ENCODE data around the gene CARD19.

DNA sequence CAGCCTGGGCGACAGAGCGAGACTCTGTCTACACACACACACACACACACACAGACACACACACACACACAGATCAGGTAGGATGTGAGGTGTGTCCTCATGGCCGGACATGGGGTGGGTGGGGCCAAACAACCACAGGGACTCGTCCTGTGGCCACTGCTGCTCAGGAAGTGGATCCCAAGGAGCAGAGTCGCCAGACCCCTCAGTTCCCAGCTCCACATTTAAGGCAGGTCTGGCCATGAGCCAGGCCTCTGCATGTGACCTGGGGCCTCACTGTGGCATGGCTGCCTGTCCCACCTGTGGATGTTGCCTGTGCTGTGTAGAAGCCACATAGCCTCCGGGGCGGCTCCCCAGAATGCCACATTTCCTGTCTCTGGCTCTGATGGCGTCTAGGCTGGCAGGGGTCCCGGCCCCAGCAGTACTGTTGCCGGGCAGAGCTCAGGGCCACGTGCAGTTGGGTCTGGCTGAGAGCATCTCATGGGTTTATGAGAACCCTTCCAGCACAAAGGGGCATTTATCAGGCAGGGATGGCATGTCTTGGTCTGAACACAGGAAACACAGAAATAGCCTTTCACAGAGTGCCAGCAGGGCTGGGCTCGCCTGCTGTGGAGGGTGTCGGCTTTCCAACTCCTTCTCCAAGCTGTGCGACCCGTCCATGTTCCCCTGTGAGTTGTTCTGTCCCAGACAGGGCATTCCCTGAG is 48.0 kb downstream of the CARD19 start:
- TF ChIP-seq, protein P1, sequence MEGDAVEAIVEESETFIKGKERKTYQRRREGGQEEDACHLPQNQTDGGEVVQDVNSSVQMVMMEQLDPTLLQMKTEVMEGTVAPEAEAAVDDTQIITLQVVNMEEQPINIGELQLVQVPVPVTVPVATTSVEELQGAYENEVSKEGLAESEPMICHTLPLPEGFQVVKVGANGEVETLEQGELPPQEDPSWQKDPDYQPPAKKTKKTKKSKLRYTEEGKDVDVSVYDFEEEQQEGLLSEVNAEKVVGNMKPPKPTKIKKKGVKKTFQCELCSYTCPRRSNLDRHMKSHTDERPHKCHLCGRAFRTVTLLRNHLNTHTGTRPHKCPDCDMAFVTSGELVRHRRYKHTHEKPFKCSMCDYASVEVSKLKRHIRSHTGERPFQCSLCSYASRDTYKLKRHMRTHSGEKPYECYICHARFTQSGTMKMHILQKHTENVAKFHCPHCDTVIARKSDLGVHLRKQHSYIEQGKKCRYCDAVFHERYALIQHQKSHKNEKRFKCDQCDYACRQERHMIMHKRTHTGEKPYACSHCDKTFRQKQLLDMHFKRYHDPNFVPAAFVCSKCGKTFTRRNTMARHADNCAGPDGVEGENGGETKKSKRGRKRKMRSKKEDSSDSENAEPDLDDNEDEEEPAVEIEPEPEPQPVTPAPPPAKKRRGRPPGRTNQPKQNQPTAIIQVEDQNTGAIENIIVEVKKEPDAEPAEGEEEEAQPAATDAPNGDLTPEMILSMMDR (optimal IDR thresholded peaks at IDR 0.05 in 1 of 3, IDR thresholded peaks at IDR 0.05 in 1 of 3, conservative IDR thresholded peaks at IDR 0.05 in 1 of 3; ENCODE audit: extremely low read depth in 1 of 3, insufficient read depth in 2 of 3, low read length in 3 of 3) = no peak
- TF ChIP-seq EZH2 (IDR thresholded peaks at IDR 0.05; ENCODE audit: low read length) = no peak
